Stimulated activated CD8-positive, alpha-beta memory T cell treated with anti-CD3 and anti-CD28 coated beads, Interleukin-15, amount 100 ng/mL, for 1 hour (primary cell): ENCODE results near the gene CST9.
"Not testable (repeated sequence)": the region's sequence is repeated elsewhere in the genome, so short reads cannot be mapped to it uniquely, and the experiment has no call there.

Source experiments
- DNase-seq: peaks from one replicate; pipeline ENCODE4 v3.0.0-alpha.2; 2020; ENCODE audit warnings: low read depth

Gene CST9

GRCh38 chr20:23587631-23588030, 18.1 kb downstream of the CST9 start:
- DNase-seq: no peak

GRCh38 chr20:23586735-23587525, 18.8 kb downstream of the CST9 start:
- DNase-seq: no peak

GRCh38 chr20:23585808-23586734, 19.6 kb downstream of the CST9 start:
- no peak for DNase-seq

GRCh38 chr20:23585449-23585807, 20.3 kb downstream of the CST9 start:
- DNase-seq: no peak

GRCh38 chr20:23584434-23585199, 21.1 kb downstream of the CST9 start:
- no peak for DNase-seq

- DNase-seq: no peak
These were observed 22.2 kb downstream of the CST9 start for GRCh38 chr20:23583526-23583925.

- DNase-seq: no peak
These were observed 23.4 kb downstream of the CST9 start for GRCh38 chr20:23582293-23582692.

- not testable (repeated sequence) for DNase-seq
These were observed 23.9 kb downstream of the CST9 start for GRCh38 chr20:23581833-23582232.

GRCh38 chr20:23574977-23575376, 30.7 kb downstream of the CST9 start:
- no peak for DNase-seq

GRCh38 chr20:23570178-23570760, 35.4 kb downstream of the CST9 start:
- DNase-seq: no peak

GRCh38 chr20:23569570-23569969, 36.1 kb downstream of the CST9 start:
- no peak for DNase-seq

GRCh38 chr20:23568971-23569330, 36.8 kb downstream of the CST9 start:
- DNase-seq: no peak

GRCh38 chr20:23568320-23568970, 37.3 kb downstream of the CST9 start, which contains the start of gene CST9L:
TSS of gene CST9L (minus strand) at chr20:23568484. CDS start at chr20:23568450, 34 bp downstream.
- DNase-seq: no peak

GRCh38 chr20:23566199-23566932, 39.4 kb downstream of the CST9 start:
- DNase-seq: no peak

- DNase-seq: no peak
These were observed 40.1 kb downstream of the CST9 start for GRCh38 chr20:23565503-23566045.

- DNase-seq: no peak
These were observed 40.8 kb downstream of the CST9 start for GRCh38 chr20:23564927-23565326.

GRCh38 chr20:23562721-23563342, 42.9 kb downstream of the CST9 start:
- DNase-seq: no peak

- DNase-seq: no peak
These were observed 51.3 kb downstream of the CST9 start for GRCh38 chr20:23554401-23554800.
